Neural progenitor cell (in vitro differentiated cells): ENCODE results near the gene ITM2C. TPM values are rescaled to one million over a fixed set of nuclear protein-coding genes. Genes with fewer than 3 reads are reported as not detected.

ENCODE experiments used
- DNase-seq: peaks from one replicate; pipeline ENCODE4 v3.0.0-alpha.2; 2016; ENCODE audit warnings: low spot score
- H2AFZ ChIP-seq: fragments of 200-600 bp; sonication (generic); replicated peaks from 2 replicates; pipeline ENCODE4 v1.6.1; 2016; ENCODE audit warnings: antibody characterized with exemption
- H3F3A ChIP-seq: fragments of 200-600 bp; sonication (generic); 2 replicates; pipeline ENCODE4 v1.6.1; 2016; ENCODE audit warnings: antibody characterized with exemption, low read depth
- H3K27ac ChIP-seq: fragments of 200-600 bp; sonication (generic); 2 replicates; pipeline ENCODE4 v1.5.1; 2016; ENCODE audit warnings: mild to moderate bottlenecking
- H3K27me3 ChIP-seq: fragments of 200-600 bp; sonication (generic); 2 replicates; pipeline ENCODE4 v1.6.1; 2016; ENCODE audit warnings: mild to moderate bottlenecking, moderate library complexity
- H3K36me3 ChIP-seq: fragments of 200-600 bp; sonication (generic); 2 replicates; pipeline ENCODE4 v1.5.1; 2016
- H3K4me1 ChIP-seq: fragments of 200-600 bp; sonication (generic); 2 replicates; pipeline ENCODE4 v1.6.1; 2016; ENCODE audit warnings: mixed run types
- H3K4me2 ChIP-seq: fragments of 200-600 bp; sonication (generic); 2 replicates; pipeline ENCODE4 v1.6.1; 2016
- H3K4me3 ChIP-seq: fragments of 200-600 bp; sonication (generic); 2 replicates; pipeline ENCODE4 v1.5.1; 2016
- H3K79me2 ChIP-seq: fragments of 200-600 bp; sonication (generic); 2 replicates; pipeline ENCODE4 v1.6.1; 2016; ENCODE audit warnings: low read depth
- H3K9ac ChIP-seq: fragments of 200-600 bp; sonication (generic); 2 replicates; pipeline ENCODE4 v1.6.1; 2016
- H3K9me3 ChIP-seq: fragments of 200-600 bp; sonication (generic); 2 replicates; pipeline ENCODE4 v1.5.1; 2016; ENCODE audit warnings: low read depth
- H4K20me1 ChIP-seq: fragments of 200-600 bp; sonication (generic); 2 replicates; pipeline ENCODE4 v1.6.1; 2016; ENCODE audit warnings: low read depth
- H3K27ac Mint-ChIP-seq: 3 replicates; pipeline ENCODE4 v1.8.0; 2021; ENCODE audit warnings: mixed read lengths
- H3K27me3 Mint-ChIP-seq: 2 replicates; pipeline ENCODE4 v1.8.0; 2022; ENCODE audit warnings: low read depth, mild to moderate bottlenecking, inconsistent platforms, moderate library complexity, mixed read lengths; ENCODE audit not compliant: insufficient read depth
- H3K36me3 Mint-ChIP-seq: 3 replicates; pipeline ENCODE4 v1.8.0; 2021; ENCODE audit warnings: mixed read lengths
- H3K4me1 Mint-ChIP-seq: 3 replicates; pipeline ENCODE4 v1.8.0; 2021; ENCODE audit warnings: mixed read lengths
- H3K4me3 Mint-ChIP-seq: 3 replicates; pipeline ENCODE4 v1.8.0; 2021; ENCODE audit warnings: mild to moderate bottlenecking, moderate library complexity, mixed read lengths
- H3K9me3 Mint-ChIP-seq: 3 replicates; pipeline ENCODE4 v1.8.0; 2020; ENCODE audit warnings: mixed read lengths
- EZH2 ChIP-seq: fragments of 200-600 bp; sonication (generic); IDR thresholded peaks from 2 replicates; pipeline ENCODE4 v1.6.1; 2017; ENCODE audit warnings: antibody characterized with exemption, mild to moderate bottlenecking, moderate library complexity
- EZH2phosphoT487 ChIP-seq: fragments of 200-600 bp; sonication (generic); IDR thresholded peaks from 2 replicates; pipeline ENCODE4 v1.6.1; 2017; ENCODE audit warnings: antibody characterized with exemption
- total RNA-seq: library from RNA; depleted of rRNA; stranded (reverse); fragments of >200 nt; gene quantifications from 2 replicates; pipeline ENCODE4 v1.2.3, GENCODE V29; 2015; ENCODE audit warnings: low replicate concordance
- TF ChIP-seq, protein P1 (sequence below): fragments of 200-600 bp; sonication (generic); IDR thresholded peaks from 2 replicates; pipeline ENCODE4 v1.5.1; 2017; ENCODE audit warnings: antibody characterized with exemption, mild to moderate bottlenecking

Gene ITM2C
- total RNA-seq, 1 donor from 2014 or later: 84.6 TPM

DNA sequence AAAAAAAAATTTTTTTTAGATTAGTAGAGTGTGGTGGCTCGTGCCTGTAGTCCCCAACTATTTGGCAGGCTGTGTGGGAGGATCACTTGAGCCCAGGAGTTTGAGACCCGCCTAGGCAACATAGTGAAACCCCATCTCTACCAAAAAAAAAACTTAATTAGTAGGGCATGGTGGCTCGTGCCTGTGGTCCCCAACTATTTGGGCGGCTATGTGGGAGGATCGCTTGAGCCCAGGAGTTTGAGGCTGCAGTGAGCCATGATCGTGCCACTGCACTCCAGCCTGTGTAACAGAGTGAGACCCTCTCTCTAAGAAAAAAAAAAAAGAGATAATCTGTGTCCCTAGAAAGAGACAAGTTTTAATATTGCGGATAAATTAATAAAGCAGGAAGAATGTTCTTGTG, 51.5 kb downstream of the ITM2C start:
- peaks cover 2% of the 10 kb centered on the region for H3K27me3 Mint-ChIP-seq

DNA sequence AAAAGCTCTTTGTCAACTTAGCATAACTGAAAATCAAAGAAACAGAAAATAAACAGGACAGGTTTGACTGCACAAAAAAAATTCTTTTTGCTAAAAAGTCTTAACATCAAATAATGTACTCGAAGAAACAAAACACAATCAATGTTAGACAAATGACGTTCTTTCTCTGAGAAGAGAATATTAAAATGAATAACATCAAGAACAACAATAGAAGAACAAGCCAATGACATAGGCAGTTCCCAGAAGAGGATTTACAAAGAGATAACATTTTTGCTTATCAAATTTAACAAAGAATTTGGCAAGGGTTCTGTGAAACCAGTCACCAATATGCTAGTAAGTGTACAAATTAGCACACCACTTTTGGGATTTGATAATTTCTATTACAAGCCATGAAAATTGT, 54.5 kb downstream of the ITM2C start:
- no peak overlapping the region for H3K4me3 Mint-ChIP-seq
- H4K20me1 ChIP-seq: no peaks in the 10 kb centered on the region
- no peak overlapping the region for H2AFZ ChIP-seq
- H3K27me3 Mint-ChIP-seq: peaks cover 3% of the 10 kb centered on the region
- no peak overlapping the region for H3K27ac ChIP-seq
- no peaks in the 10 kb centered on the region for H3K79me2 ChIP-seq
- DNase-seq: no peak
- no peaks in the 10 kb centered on the region for H3K36me3 ChIP-seq
- H3K4me3 ChIP-seq: no peak overlapping the region
- peaks cover 53% of the 10 kb centered on the region for H3K4me1 Mint-ChIP-seq
- no peak overlapping the region for H3K27ac Mint-ChIP-seq
- TF ChIP-seq, protein P1, sequence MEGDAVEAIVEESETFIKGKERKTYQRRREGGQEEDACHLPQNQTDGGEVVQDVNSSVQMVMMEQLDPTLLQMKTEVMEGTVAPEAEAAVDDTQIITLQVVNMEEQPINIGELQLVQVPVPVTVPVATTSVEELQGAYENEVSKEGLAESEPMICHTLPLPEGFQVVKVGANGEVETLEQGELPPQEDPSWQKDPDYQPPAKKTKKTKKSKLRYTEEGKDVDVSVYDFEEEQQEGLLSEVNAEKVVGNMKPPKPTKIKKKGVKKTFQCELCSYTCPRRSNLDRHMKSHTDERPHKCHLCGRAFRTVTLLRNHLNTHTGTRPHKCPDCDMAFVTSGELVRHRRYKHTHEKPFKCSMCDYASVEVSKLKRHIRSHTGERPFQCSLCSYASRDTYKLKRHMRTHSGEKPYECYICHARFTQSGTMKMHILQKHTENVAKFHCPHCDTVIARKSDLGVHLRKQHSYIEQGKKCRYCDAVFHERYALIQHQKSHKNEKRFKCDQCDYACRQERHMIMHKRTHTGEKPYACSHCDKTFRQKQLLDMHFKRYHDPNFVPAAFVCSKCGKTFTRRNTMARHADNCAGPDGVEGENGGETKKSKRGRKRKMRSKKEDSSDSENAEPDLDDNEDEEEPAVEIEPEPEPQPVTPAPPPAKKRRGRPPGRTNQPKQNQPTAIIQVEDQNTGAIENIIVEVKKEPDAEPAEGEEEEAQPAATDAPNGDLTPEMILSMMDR: no peak
- no peak for TF ChIP-seq EZH2phosphoT487
- no peak for TF ChIP-seq EZH2
- H3K9me3 ChIP-seq: no peaks in the 10 kb centered on the region
- no peak overlapping the region for H3K4me2 ChIP-seq
- no peak overlapping the region for H3K9ac ChIP-seq
- no peaks in the 10 kb centered on the region for H3K36me3 Mint-ChIP-seq
- H3K27me3 ChIP-seq: no peaks in the 10 kb centered on the region
- no peaks in the 10 kb centered on the region for H3F3A ChIP-seq
- H3K9me3 Mint-ChIP-seq: no peaks in the 10 kb centered on the region
- H3K4me1 ChIP-seq: no peaks in the 10 kb centered on the region

More for the DNA sequence above, 51.5 kb downstream of the ITM2C start:
- Histone ChIP-seq H3K27me3 (no peaks in the 10 kb centered on the region), H3K36me3 (no peaks in the 10 kb centered on the region), H3K4me1 (no peaks in the 10 kb centered on the region), H3F3A (no peaks in the 10 kb centered on the region), H2AFZ (no peak overlapping the region), H4K20me1 (no peaks in the 10 kb centered on the region), H3K4me2 (no peak overlapping the region), H3K79me2 (no peaks in the 10 kb centered on the region), H3K27ac (no peak overlapping the region), H3K9me3 (no peaks in the 10 kb centered on the region), H3K4me3 (no peak overlapping the region), H3K9ac (no peak overlapping the region)
- H3K27ac Mint-ChIP-seq: no peak overlapping the region
- DNase-seq: no peak
- no peak overlapping the region for H3K4me3 Mint-ChIP-seq
- peaks cover 49% of the 10 kb centered on the region for H3K4me1 Mint-ChIP-seq
- no peaks in the 10 kb centered on the region for H3K9me3 Mint-ChIP-seq
- H3K36me3 Mint-ChIP-seq: no peaks in the 10 kb centered on the region
- no peak for TF ChIP-seq EZH2phosphoT487
- TF ChIP-seq, protein P1: no peak
- TF ChIP-seq EZH2: no peak

DNA sequence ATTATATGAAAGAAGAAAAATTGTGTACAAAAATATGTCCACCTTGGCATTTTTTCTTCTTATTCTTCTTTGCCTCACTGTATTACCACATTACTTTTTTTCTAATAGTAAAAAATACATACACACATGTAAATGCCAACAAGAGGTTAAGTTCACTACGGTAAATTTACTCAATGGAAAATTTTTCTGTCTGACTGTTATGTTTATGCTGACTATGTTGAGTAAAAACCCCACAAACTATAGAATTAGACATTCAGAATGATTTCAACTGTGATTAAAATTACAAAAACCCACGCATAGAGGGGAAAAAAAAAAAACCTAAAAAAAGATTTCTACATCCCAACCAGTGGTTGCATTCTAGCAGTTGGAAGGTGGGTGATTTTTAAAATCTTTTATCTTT, 54.9 kb downstream of the ITM2C start:
- Histone ChIP-seq H2AFZ (no peak overlapping the region), H3K4me3 (no peak overlapping the region), H3K9me3 (no peaks in the 10 kb centered on the region), H4K20me1 (no peaks in the 10 kb centered on the region), H3K79me2 (no peaks in the 10 kb centered on the region), H3K27ac (no peak overlapping the region), H3K27me3 (no peaks in the 10 kb centered on the region), H3K4me2 (no peak overlapping the region), H3F3A (no peaks in the 10 kb centered on the region), H3K36me3 (no peaks in the 10 kb centered on the region), H3K9ac (no peak overlapping the region), H3K4me1 (no peaks in the 10 kb centered on the region)
- Mint-ChIP-seq H3K4me3 (no peak overlapping the region), H3K9me3 (no peaks in the 10 kb centered on the region), H3K4me1 (peaks cover 52% of the 10 kb centered on the region), H3K27me3 (peaks cover 3% of the 10 kb centered on the region), H3K36me3 (no peaks in the 10 kb centered on the region), H3K27ac (no peak overlapping the region)
- no peak for TF ChIP-seq EZH2
- TF ChIP-seq EZH2phosphoT487: no peak
- TF ChIP-seq, protein P1: no peak
- DNase-seq: no peak

DNA sequence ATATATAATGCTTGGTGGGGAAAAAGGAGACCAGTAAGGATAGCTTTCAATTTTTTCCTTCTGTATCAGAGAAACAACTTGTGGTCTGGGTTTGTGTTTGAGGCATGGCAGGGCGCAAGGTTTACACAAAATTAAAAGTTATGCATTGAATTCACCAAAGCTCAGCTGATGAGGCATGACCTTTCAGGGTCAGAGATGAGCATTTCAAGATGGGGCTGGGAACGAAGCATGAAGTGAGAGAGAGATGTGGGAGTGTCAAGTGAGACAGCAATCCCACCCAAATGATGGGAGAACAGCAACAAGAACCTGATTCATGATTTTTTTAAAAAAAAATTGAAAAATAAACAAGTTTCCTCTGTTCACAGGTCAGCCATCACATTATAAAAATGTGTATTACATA, 55.4 kb downstream of the ITM2C start:
- H3K4me3 Mint-ChIP-seq: no peak overlapping the region
- no peak overlapping the region for H3K4me2 ChIP-seq
- H3K27ac Mint-ChIP-seq: no peak overlapping the region
- no peaks in the 10 kb centered on the region for H3K27me3 ChIP-seq
- no peaks in the 10 kb centered on the region for H3K9me3 Mint-ChIP-seq
- H3K27ac ChIP-seq: no peak overlapping the region
- H3K79me2 ChIP-seq: no peaks in the 10 kb centered on the region
- H3K36me3 Mint-ChIP-seq: no peaks in the 10 kb centered on the region
- no peaks in the 10 kb centered on the region for H4K20me1 ChIP-seq
- no peak overlapping the region for H2AFZ ChIP-seq
- no peaks in the 10 kb centered on the region for H3K9me3 ChIP-seq
- H3K27me3 Mint-ChIP-seq: peaks cover 3% of the 10 kb centered on the region
- H3K4me1 ChIP-seq: no peaks in the 10 kb centered on the region
- H3K4me3 ChIP-seq: no peak overlapping the region
- H3F3A ChIP-seq: no peaks in the 10 kb centered on the region
- no peak for DNase-seq
- no peaks in the 10 kb centered on the region for H3K36me3 ChIP-seq
- TF ChIP-seq, protein P1: no peak
- TF ChIP-seq EZH2phosphoT487: no peak
- TF ChIP-seq EZH2: no peak
- no peak overlapping the region for H3K9ac ChIP-seq
- peaks cover 47% of the 10 kb centered on the region for H3K4me1 Mint-ChIP-seq
